HepG2 (cell line): ENCODE measurements around the gene NIP7. TPM values are rescaled to one million over a fixed set of nuclear protein-coding genes. Genes with fewer than 3 reads are reported as not detected.

Experiments
- CBX5 ChIP-seq: sonication (generic); formaldehyde crosslinking; IDR thresholded peaks from 2 replicates; pipeline ENCODE4 v1.4.0; 2020; ENCODE audit warnings: missing genetic modification reagents, borderline replicate concordance
- DRAP1 ChIP-seq: IDR thresholded peaks from 2 replicates; pipeline ENCODE4 v1.6.1; 2016; ENCODE audit warnings: missing genetic modification reagents, missing compliant biosample characterization
- FOXO1 ChIP-seq: sonication (generic); formaldehyde crosslinking; IDR thresholded peaks from 2 replicates; pipeline ENCODE4 v1.4.0; 2020; ENCODE audit warnings: missing genetic modification reagents
- HHEX ChIP-seq: IDR thresholded peaks from 2 replicates; pipeline ENCODE4 v1.6.1; 2016; ENCODE audit warnings: control low read depth
- HNF1A ChIP-seq, 2 experiments: sonication (generic) in 1 of 2; formaldehyde crosslinking in 1 of 2; IDR thresholded peaks; 2 replicates each; pipeline versions ENCODE4 v1.4.0 to v1.6.1; 2016 to 2020; ENCODE audit warnings: borderline replicate concordance in 1 of 2, low read depth in 1 of 2, mild to moderate bottlenecking in 1 of 2, missing genetic modification reagents in 1 of 2
- MAFG ChIP-seq: sonication (generic); formaldehyde crosslinking; IDR thresholded peaks from 2 replicates; pipeline ENCODE4 v1.5.1; 2020; ENCODE audit warnings: mild to moderate bottlenecking, missing genetic modification reagents
- MEF2D ChIP-seq: sonication (generic); formaldehyde crosslinking; IDR thresholded peaks from 2 replicates; pipeline ENCODE4 v1.5.1; 2020; ENCODE audit warnings: mild to moderate bottlenecking, missing genetic modification reagents
- NAIF1 ChIP-seq: sonication (generic); formaldehyde crosslinking; IDR thresholded peaks from 2 replicates; pipeline ENCODE4 v1.5.0; 2020; ENCODE audit warnings: mild to moderate bottlenecking, missing genetic modification reagents, borderline replicate concordance
- PAWR ChIP-seq: sonication (generic); formaldehyde crosslinking; IDR thresholded peaks from 2 replicates; pipeline ENCODE4 v1.4.0; 2020; ENCODE audit warnings: missing genetic modification reagents, mild to moderate bottlenecking, borderline replicate concordance
- PBX2 ChIP-seq: IDR thresholded peaks from 2 replicates; pipeline ENCODE4 v1.6.1; 2016; ENCODE audit warnings: control low read depth
- SUZ12 ChIP-seq: fragments of 150-350 bp; IDR thresholded peaks from 2 replicates; pipeline ENCODE4 v1.6.1; 2014; ENCODE audit warnings: low read depth, low read length
- ZBTB7B ChIP-seq: sonication (generic); formaldehyde crosslinking; IDR thresholded peaks from 2 replicates; pipeline ENCODE4 v1.4.0; 2020; ENCODE audit warnings: missing genetic modification reagents
- ZFP41 ChIP-seq: sonication (generic); formaldehyde crosslinking; IDR thresholded peaks from 2 replicates; pipeline ENCODE4 v1.4.0; 2020; ENCODE audit warnings: mild to moderate bottlenecking, missing genetic modification reagents, borderline replicate concordance
- ZNF142 ChIP-seq: sonication (generic); formaldehyde crosslinking; IDR thresholded peaks from 2 replicates; pipeline ENCODE4 v1.4.0; 2020; ENCODE audit warnings: missing genetic modification reagents
- ZNF792 ChIP-seq: IDR thresholded peaks from 2 replicates; pipeline ENCODE4 v1.6.1; 2016
- polyA plus RNA-seq, 8 experiments: library from polyadenylated mRNA; depleted of rRNA in 3 of 8; stranded (reverse) in 7 of 8; unstranded in 1 of 8; fragments of >200 nt; fragmentation: Illumina TruSeq in 4 of 8; extraction: Trizol in 4 of 8; gene quantifications; 2 replicates each; pipeline versions ENCODE4 v1.2.1 to v1.2.3, GENCODE V29; 2011 to 2016; ENCODE audit warnings: low read depth in 4 of 8, missing spikeins in 1 of 8, mixed read lengths in 1 of 8; ENCODE audit not compliant: insufficient read depth in 1 of 8
- total RNA-seq, 5 experiments: library from RNA; depleted of rRNA; stranded (reverse); fragments of >200 nt; fragmentation: Illumina TruSeq; extraction: Trizol; gene quantifications; 2 replicates each; pipeline ENCODE4 v1.2.3, GENCODE V29; 2016; ENCODE audit warnings: low read depth in 1 of 5

The NIP7 gene
- total and polyA plus RNA-seq, 2 of the 13 experiments (the other 11 are each of a cell fraction or from before 2014, with no cell fraction given) = 15.3 to 114 TPM

- TF ChIP-seq ZNF142 (CRISPR knock-in tag) = 0 out of 2 replicates have a peak, but pooled peaks have one; percentile 1
- TF ChIP-seq ZFP41 = no peak
- TF ChIP-seq MAFG (CRISPR knock-in tag) = no peak
- TF ChIP-seq CBX5 (CRISPR knock-in tag) = peak; percentile 69; the same call in 1 of the 2 replicates
- TF ChIP-seq SUZ12 = no peak
- TF ChIP-seq NAIF1 (CRISPR knock-in tag) = no peak
- TF ChIP-seq FOXO1 (CRISPR knock-in tag) = no peak
- TF ChIP-seq HHEX (CRISPR knock-in tag) = no peak
- TF ChIP-seq PAWR (CRISPR knock-in tag) = 0 out of 2 replicates have a peak, but pooled peaks have one; percentile 57
- TF ChIP-seq MEF2D (CRISPR knock-in tag) = peak; percentile 78
- TF ChIP-seq HNF1A (IDR thresholded peaks at IDR 0.05; ENCODE audit: low read depth) = no peak
- TF ChIP-seq HNF1A (CRISPR knock-in tag; IDR thresholded peaks at IDR 0.05; ENCODE audit: borderline replicate concordance) = peak; percentile 39; the same call in 1 of the 2 replicates
- TF ChIP-seq DRAP1 (CRISPR knock-in tag) = 0 out of 2 replicates have a peak, but pooled peaks have one; percentile 37
- TF ChIP-seq PBX2 (CRISPR knock-in tag) = 0 out of 2 replicates have a peak, but pooled peaks have one; percentile 13
- peak; percentile 74 for TF ChIP-seq ZBTB7B
- TF ChIP-seq ZNF792 (CRISPR knock-in tag) = peak; percentile 70
These were observed 27.8 kb upstream of the NIP7 start (continued) for GRCh38 chr16:69311533-69312387.
